GM12875 (cell line): ENCODE data around the gene KLB.

Experiments
- H3K4me3 ChIP-seq: one replicate; pipeline ENCODE4 v1.5.1; 2011; ENCODE audit warnings: low read depth, low read length, control low read depth
- TF ChIP-seq, protein P1 (sequence below): IDR thresholded peaks from 2 replicates; pipeline ENCODE4 v1.5.1; 2011; ENCODE audit warnings: low read depth, mild to moderate bottlenecking, control low read depth, inconsistent platforms, low read length, moderate library complexity, borderline replicate concordance; ENCODE audit not compliant: insufficient read depth

The KLB gene

DNA sequence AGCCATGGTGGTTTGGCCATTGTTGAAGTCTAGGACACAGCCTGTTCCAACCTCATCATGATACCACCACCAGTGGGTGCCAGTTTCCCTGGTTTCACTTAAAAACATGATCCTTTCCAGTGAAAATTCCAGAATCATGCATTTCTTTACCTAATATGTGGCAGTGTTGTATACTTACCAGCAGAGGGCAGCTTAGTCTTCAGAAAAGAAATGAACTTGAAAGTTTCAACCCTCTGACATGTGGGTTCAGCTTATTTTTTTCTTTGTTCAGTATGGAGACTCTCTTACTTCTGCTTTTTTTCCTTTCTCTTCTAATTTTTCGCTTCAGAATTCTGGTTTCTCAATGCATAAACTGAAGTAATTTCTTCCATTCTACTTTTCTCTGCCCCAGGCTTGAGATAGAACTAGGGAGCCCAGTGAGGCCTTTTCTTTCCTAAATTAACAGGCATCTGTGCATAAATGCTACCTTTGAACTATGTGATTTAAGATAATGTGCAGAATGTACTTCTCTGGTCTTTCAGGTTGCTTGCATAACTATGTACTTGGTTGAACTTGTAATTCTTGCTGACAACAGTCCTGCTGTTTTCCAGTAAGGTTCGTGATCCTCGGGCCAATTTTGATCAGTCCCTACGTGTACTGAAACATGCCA lies 62.8 kb downstream of the KLB start:
- no peak overlapping the region for H3K4me3 ChIP-seq
- TF ChIP-seq, protein P1, sequence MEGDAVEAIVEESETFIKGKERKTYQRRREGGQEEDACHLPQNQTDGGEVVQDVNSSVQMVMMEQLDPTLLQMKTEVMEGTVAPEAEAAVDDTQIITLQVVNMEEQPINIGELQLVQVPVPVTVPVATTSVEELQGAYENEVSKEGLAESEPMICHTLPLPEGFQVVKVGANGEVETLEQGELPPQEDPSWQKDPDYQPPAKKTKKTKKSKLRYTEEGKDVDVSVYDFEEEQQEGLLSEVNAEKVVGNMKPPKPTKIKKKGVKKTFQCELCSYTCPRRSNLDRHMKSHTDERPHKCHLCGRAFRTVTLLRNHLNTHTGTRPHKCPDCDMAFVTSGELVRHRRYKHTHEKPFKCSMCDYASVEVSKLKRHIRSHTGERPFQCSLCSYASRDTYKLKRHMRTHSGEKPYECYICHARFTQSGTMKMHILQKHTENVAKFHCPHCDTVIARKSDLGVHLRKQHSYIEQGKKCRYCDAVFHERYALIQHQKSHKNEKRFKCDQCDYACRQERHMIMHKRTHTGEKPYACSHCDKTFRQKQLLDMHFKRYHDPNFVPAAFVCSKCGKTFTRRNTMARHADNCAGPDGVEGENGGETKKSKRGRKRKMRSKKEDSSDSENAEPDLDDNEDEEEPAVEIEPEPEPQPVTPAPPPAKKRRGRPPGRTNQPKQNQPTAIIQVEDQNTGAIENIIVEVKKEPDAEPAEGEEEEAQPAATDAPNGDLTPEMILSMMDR = peak; percentile 54; the same call in 1 of the 2 replicates

DNA sequence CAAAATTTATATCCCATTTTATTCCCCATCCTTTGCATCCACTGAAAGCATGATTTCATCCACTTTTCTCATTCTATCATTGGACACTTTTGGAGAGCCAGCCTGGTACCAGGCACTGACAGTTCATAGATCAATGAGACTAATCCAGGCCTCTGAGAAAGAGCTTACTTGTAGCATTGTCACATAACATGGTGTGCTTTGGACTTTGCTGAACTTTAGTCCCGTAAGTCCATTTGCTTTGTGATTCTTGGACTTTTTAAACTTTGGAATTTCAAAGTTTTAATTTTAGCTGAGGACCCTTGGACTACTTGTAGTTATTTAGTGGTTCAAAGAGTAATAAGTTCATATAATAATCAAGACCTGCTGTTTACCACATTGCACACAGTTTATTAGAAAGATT lies 63.7 kb downstream of the KLB start:
- TF ChIP-seq, protein P1 = no peak
- H3K4me3 ChIP-seq = no peak overlapping the region

DNA sequence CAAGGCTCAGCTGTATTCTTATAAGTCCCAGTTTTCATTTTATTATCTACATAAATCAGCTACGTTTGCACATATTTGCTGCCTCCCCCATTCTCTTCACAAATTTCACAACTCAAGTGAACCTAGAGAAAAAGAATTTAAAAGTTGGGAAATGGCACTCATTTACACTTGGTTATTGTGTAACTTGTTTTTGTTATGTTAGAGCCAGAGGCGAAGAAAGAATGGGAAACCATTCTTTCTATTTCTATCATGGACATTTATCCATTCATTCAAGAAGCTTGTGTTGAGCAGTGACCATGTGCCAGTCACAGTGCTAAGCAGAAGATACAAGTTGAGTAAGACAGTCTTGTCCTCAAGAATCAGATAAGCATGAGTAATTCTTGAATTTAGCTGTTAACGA lies 65.7 kb downstream of the KLB start:
- TF ChIP-seq, protein P1 = no peak

DNA sequence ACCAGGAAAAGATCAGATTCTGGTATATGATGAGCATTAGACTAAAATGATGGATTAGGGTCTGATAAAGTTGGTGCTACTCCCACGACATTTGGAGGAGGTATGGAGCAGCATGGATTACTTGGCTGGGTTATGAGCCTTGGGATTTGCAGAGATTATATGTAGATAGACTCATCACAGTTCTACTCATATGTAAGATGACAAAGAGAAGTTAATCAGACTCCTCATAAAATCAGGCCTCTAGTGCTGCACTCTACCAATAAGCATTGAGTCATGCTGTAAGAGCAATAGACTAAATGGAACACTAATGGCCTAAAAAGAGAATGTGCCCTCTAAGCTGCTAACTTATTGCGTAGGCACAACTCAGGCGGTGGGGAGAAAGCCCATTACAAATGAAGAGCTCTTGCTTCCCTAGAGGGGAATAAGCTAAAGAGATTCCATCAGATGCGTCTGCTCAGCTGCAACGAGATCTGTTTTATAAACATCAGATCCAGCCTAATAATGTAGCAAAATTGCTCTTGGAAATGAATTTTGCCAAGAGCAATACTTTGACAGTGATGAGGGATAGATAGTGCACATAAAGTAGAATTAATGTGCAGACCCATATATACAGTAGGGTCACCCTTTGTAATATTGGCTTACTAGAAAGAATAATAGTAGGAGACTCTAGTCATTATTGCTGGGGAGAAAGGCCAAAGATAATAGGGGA lies 69.6 kb downstream of the KLB start:
- TF ChIP-seq, protein P1 = no peak
- H3K4me3 ChIP-seq = no peak overlapping the region

More for the DNA sequence above, 65.7 kb downstream of the KLB start:
- no peak overlapping the region for H3K4me3 ChIP-seq

DNA sequence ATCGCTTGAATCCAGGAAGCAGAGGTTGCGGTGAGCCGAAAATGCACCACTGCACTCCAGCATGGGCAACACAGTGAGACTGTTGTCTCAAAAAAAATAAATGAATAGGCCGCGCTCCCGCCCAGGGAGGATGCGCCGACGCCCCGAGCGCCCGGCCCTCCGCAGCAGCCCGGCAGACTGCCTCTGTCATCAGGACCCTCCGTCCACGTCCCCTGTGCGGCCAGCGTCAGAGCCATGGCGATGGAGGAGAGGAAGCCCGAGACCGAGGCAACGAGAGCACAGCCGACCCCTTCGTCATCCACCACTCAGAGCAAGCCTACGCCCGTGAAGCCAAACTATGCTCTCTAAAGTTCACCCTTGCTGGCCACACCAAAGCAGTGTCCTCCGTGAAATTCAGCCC lies 73.5 kb downstream of the KLB start:
- no peak overlapping the region for H3K4me3 ChIP-seq
- TF ChIP-seq, protein P1 = no peak

DNA sequence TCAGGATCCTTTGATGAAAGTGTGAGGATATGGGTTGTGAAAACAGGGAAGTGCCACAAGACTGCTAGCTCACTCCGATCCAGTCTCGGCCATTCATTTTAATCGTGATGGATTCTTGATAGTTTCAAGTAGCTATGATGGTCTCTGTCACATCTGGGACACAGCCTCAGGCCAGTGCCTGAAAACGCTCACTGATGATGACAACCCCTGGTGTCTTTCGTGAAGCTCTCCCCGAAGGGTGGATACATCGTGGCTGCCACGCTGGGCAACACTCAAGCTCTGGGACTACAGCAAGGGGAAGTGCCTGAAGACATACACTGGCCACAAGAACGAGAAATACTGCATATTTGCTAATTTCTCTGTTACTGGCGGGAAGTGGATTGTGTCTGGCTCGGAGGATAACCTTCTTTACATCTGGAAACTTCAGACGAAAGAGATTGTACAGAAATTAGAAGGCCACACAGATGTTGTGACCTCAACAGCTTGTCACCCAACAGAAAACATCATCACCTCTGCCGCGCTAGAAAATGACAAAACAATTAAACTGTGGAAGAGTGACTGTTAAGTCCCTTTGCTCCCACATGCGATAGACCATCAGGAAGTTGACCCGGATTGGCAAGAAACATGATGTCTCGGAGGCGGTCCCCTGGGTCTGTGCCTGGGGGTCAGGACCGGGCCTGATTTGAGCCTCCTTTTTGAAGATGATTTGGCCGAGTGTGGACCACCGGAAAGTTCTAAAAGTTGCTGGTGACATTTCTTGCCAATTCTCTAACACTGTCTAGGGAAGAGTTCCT lies 74.4 kb downstream of the KLB start:
- TF ChIP-seq, protein P1 = no peak
- no peak overlapping the region for H3K4me3 ChIP-seq
